HG02884 (cell line): ENCODE results near the gene RBM19.

ENCODE experiments used
- ATAC-seq: cut with Tn5 transposase; IDR thresholded peaks from one replicate; pipeline ENCODE4 v1.9.1; 2021; ENCODE audit warnings: mild to moderate bottlenecking, moderate library complexity; ENCODE audit not compliant: unreplicated experiment

Gene RBM19

GRCh38 chr12:113932381-113933196 is 33.5 kb downstream of the RBM19 start:
- ATAC-seq: no peak

- no peak for ATAC-seq
Observed at GRCh38 chr12:113931517-113931916, 34.6 kb downstream of the RBM19 start.

- ATAC-seq: no peak
Observed at GRCh38 chr12:113930249-113930648, 35.9 kb downstream of the RBM19 start.

GRCh38 chr12:113929312-113929989 is 36.7 kb downstream of the RBM19 start:
- no peak for ATAC-seq

- ATAC-seq: no peak
Observed at GRCh38 chr12:113926788-113927187, 39.3 kb downstream of the RBM19 start.

GRCh38 chr12:113924341-113924740 is 41.8 kb downstream of the RBM19 start:
- no peak for ATAC-seq

GRCh38 chr12:113923251-113923650 is 42.9 kb downstream of the RBM19 start:
- ATAC-seq: no peak

- ATAC-seq: no peak
Observed at GRCh38 chr12:113921430-113921829, 44.7 kb downstream of the RBM19 start.

GRCh38 chr12:113919791-113920190 is 46.3 kb downstream of the RBM19 start:
- no peak for ATAC-seq

GRCh38 chr12:113918306-113918705 is 47.8 kb downstream of the RBM19 start:
- no peak for ATAC-seq

GRCh38 chr12:113917393-113917792 is 48.7 kb downstream of the RBM19 start:
- no peak for ATAC-seq

GRCh38 chr12:113914806-113915205 is 51.3 kb downstream of the RBM19 start:
- no peak for ATAC-seq

- no peak for ATAC-seq
Observed at GRCh38 chr12:113914176-113914575, 51.9 kb downstream of the RBM19 start.

- ATAC-seq: no peak
Observed at GRCh38 chr12:113912760-113913329, 53.3 kb downstream of the RBM19 start.

- ATAC-seq: no peak
Observed at GRCh38 chr12:113911971-113912759, 54.0 kb downstream of the RBM19 start.

- no peak for ATAC-seq
Observed at GRCh38 chr12:113910751-113911272, 55.3 kb downstream of the RBM19 start.

GRCh38 chr12:113909776-113910420 is 56.2 kb downstream of the RBM19 start:
- ATAC-seq: no peak

GRCh38 chr12:113908584-113909100 is 57.5 kb downstream of the RBM19 start:
- ATAC-seq: no peak

GRCh38 chr12:113907446-113908180 is 58.5 kb downstream of the RBM19 start:
- no peak for ATAC-seq
